HTERT RPE-1 (cell line): ENCODE measurements around the gene EPN1.

Source experiments
- in situ Hi-C: fragments of 300-500 bp; cut with MboI; formaldehyde crosslinking; loops from 4 replicates; pipeline ENCODE4 v1.14.3; 2020; ENCODE audit warnings: low sequenced_read_pairs

EPN1 gene

DNA sequence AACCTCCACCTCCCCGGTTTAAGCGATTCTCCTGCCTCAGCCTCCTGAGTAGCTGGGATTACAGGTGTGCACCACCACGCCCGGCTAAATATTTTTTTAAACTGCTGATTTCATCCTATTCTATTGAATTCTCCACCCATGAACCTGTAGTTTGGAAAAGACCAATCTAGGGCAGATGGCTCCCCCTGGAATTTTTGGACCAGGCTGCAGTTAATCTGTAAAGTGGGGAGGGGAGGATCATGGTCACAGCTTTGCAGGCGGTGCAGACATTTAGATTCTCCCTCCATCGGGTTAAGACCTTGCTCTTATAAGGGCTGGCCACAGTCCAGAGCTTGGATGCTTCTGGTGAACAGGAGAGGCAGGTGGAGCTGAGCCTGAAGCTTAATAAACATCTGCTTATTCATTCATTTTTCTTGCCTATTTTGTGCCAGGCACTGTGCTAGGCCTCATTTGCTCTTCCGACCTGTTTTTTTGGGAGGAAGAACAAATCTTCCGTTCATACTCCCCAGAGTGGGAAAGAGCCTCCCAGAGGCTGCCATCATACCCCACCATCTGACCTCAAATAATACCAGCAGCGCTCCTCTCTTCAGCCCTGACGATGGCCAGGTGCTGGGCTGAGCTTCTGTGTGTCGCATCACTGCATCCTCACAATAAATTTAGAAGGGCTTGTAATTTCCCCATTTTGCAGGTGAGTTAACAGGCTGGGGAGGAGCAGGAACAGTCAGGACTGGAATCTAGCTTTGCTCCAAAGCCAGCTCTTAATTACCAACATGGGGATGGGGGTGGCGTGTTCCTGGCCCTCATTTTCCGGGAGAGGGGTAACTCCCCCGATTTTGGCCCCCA is 27.9 kb upstream of the EPN1 start:
- in situ Hi-C loops: no loop called here

GRCh38 chr19:55647732-55648584 is 27.1 kb upstream of the EPN1 start, which contains the start of gene CCDC106:
CCDC106 (plus strand) TSS chr19:55648212; CDS start chr19:55649047, 835 bp downstream.
- in situ Hi-C loops: no loop called here

DNA sequence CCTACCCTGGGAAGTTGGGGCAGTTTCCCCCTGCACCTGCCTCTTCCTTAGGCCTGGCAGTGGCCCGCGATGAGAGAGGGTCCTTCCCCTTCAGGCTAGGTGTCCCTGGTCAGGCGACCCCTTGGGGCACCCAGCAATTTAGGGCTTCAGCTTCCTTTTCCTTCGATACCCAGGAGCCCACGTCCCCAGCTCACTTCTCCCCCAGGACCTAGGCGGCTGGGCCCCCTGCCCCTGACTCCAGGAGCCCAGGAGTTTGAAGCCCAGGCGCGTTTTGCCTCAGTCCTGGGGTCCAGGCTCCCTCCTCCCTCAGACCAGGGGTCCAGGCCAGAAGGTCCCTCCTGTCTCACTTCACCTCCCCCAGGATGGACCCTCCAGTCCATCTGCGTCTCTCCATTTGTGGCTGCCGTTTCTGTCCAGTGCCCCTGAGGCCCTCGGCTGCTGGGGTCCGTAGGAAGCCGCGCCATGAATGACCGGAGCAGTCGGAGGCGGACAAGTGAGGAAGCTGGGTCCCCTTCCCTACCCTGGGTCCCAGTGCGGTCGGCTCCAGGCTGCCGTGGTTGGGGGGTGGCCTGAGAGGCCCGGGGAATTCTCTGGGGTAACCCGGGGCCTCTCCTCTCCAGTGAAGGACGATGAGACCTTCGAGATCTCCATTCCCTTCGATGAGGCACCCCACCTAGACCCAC is 26.3 kb upstream of the EPN1 start:
- in situ Hi-C loops: no loop called here

GRCh38 chr19:55649268-55650125 is 25.5 kb upstream of the EPN1 start:
- in situ Hi-C loops: no loop called here

GRCh38 chr19:55650126-55650557 is 24.9 kb upstream of the EPN1 start:
- in situ Hi-C loops: no loop called here

DNA sequence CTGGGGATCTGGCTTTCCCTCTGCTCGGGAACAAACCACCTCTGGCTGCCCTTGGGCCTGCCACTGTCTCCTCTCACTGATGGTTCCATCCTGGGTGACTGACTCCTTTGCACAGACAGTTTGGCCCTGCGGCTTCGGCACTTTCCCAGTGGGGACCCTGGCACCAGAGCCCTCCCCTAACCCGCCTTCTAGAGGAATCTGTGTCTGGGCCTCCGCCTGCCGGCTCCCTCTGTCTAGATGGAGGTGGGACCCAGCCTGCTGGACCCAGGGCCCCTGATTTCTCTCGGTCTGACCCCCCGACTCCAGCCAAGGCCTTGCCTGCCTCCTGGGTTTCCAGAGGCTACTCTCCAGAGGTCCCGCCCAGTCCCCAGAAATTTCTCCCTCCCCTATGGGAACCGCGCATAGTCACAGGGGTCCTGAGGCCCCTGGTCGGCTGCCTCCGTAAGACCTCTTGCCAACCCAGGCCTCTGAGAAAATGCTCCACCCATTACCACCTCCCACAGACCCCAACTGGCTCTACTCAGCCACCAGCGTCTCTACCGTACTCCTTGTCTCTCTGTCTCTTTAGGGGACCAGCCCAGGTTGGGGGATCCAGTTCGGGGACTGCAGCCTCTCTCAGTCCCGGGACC is 24.3 kb upstream of the EPN1 start:
- in situ Hi-C loops: no loop called here

DNA sequence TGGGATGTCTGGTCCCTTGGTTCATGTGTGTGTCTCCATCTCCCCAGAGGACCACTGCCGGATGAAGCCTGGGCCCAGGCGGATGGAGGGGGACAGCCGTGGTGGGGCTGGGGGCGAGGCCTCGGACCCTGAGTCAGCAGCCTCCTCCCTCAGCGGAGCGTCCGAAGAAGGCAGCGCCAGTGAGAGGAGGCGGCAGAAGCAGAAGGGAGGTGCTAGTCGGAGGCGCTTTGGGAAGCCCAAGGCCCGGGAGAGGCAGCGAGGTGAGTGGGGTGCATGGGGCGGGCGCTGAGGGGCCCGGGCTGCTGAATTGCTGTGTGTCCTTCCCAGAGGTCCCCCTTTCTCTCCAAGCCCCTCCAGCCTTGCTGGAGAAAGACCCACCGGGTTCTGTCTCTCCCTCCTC is 23.8 kb upstream of the EPN1 start:
- in situ Hi-C loops: no loop called here

DNA sequence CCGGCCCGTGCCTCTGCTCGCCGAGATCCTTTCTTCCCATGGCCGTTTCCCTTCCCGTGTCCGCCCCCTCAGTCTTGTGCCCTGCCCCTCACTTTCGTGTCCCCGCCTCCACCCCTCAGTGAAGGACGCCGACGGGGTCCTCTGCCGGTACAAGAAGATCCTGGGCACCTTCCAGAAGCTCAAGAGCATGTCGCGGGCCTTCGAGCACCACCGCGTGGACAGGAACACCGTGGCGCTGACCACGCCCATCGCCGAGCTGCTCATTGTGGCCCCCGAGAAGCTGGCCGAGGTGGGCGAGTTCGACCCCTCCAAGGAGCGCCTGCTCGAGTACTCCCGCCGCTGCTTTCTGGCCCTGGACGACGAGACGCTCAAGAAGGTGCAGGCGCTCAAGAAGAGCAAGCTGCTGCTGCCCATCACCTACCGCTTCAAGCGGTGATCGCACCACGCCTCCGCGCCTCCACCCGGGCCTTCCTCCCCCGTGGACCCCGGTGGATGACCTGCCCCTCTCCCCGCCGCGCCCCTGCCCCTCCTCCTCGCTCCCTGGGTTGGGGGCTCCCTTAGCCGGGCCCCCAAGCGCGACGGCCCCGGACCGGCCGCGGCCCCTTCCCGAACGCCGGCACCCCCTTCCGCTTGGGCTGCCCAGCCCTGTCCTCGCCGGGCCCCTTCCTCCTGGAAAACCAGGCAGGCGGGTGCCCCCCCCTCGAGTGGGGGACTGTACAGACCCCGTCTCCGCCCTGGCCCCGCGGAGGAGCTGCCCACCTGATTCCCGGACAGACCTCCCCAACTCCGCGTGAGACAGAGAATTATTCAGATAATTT is 22.5 kb upstream of the EPN1 start:
- in situ Hi-C loops: no loop called here

GRCh38 chr19:55653651-55654322 is 21.2 kb upstream of the EPN1 start:
- in situ Hi-C loops: no loop called here

- in situ Hi-C loops: no loop called here
Observed at GRCh38 chr19:55654323-55654867, 20.6 kb upstream of the EPN1 start.

- in situ Hi-C loops: no loop called here
Observed at GRCh38 chr19:55654868-55655647, 20.0 kb upstream of the EPN1 start, which contains the start of gene U2AF2. U2AF2 (plus strand) TSS chr19:55655035; CDS start chr19:55655105, 70 bp downstream.

DNA sequence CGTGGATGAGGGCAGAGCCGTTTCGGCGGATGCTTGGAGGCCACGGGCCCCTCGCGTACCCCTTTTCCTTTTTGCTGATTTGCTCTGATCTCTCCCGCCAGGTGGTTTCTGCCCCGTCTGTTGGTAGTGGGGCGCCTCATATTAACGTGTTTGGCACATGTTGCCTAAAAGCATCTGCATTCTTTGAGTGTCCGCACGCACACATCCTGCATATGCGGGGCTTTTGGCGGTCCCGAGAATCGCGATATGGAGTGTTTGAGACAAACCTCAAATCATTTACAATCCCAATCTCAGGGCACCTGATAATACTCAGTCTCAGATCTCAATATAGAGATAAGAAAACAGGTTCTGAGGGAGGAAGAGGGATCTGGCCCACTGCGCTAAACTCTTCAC is 19.4 kb upstream of the EPN1 start:
- in situ Hi-C loops: no loop called here

DNA sequence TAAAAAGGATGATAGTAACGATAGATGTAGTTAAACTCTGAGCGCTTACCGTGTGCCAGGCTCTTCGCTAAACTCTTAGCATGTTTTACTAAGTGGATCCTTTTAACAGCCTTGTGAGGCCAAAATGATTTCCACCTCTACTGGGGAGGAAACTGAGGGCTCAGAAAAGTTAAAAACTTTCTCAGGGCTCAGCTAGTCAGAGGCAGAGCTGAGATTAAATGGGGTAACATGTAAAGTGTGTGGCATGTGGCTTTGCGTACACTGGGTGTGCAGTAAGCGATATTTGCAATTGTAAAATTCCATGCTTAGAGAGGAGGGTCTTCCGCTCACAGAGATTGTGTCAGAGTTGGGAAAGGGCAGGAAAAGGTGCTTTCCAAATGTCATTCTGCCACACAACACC is 18.5 kb upstream of the EPN1 start:
- in situ Hi-C loops: no loop called here

DNA sequence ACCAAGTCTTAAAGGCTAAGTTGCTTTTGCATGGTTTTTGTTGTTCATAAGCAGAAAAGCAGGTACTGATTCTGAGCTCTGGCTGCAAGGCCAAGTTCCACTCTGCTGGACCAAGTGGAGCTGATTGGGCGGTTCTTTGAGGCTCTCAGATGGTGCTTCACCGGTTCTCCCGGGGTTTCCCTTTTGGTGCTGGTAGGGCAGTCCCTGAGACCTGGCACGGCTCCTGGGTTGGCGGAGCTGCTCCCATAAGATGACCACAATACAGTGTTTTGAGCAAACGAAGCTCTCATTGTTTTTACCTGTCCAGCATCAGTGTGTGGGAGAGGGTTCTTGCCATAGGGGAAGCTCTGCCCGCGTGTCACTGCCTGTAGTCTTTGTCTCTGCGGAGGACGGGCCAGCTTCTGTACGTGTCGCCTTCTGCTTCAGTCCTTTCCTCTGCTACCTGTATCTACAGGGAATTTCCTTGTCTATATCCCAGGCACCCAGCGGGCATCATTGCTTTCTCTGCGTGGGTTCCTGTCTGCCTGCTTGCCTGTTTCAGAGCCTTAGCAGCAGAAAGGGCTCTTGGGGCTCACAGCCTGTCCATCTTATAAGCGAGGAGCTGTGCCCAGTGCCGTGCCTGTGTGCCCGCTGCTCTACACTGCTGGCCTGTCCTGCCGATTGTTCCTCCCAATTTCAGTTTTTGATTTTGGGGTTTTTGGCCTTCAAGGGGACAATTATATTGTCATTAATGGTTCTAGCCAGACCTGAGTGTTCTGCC is 17.9 kb upstream of the EPN1 start:
- in situ Hi-C loops: no loop called here

- in situ Hi-C loops: no loop called here
Observed at GRCh38 chr19:55658846-55659459, 16.1 kb upstream of the EPN1 start.

GRCh38 chr19:55659822-55660221 is 15.2 kb upstream of the EPN1 start:
- in situ Hi-C loops: no loop called here
